ENCODE measurements around the gene SPRYD3.

SPRYD3 gene

DNA sequence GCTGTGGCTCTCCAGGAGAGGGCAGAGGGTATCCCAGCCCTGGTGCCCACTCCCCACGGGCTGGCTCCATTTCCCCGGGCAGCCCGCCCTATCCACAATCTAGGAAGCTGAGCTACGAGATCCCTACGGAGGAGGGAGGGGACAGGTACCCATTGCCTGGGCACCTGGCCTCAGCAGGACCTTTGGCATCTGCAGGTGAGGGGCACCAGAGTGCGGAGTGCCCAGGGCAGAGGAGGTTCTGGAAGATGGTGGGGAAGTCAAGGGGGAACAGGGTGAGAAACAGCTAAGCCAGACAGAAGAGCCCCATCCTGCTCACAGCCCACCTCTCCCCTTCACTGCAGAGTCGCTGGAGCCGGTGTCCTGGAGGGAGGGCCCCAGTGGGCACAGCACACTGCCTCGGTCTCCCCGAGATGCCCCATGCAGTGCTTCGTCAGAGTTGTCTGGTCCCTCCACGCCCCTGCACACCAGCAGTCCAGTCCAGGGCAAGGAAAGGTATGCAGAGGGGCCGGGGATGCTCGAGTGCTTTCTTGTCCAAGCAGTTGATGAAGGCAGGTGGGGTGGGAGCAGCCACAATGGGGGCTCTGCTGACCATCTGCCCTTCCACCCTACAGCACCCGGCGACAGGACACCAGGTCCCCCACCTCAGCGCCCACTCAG, 19.0 kb downstream of the SPRYD3 start:
- Histone ChIP-seq H3K27me3 (ENCODE audit: low read depth, low read length) (peaks cover 3% of the 10 kb centered on the region; the same call in 1 of the 2 replicates), H3K27ac (ENCODE audit: low read length) (no peak overlapping the region), H4K20me1 (ENCODE audit: insufficient read depth, low read length) (no peaks in the 10 kb centered on the region), H3K4me3 (ENCODE audit: low read length) (no peak overlapping the region), H2AFZ (ENCODE audit: low read depth, low read length) (no peak overlapping the region), H3K4me1 (ENCODE audit: low read length) (no peaks in the 10 kb centered on the region), H3K9me3 (ENCODE audit: insufficient read depth, low read length) (no peaks in the 10 kb centered on the region), H3K79me2 (ENCODE audit: low read length) (no peaks in the 10 kb centered on the region), H3K4me2 (ENCODE audit: low read length) (no peak overlapping the region), H3K36me3 (replicated peaks; ENCODE audit: low read depth, low read length) (no peaks in the 10 kb centered on the region), H3K9ac (ENCODE audit: low read length) (no peak overlapping the region)
- TF ChIP-seq EZH2phosphoT487 (IDR thresholded peaks at IDR 0.05; ENCODE audit: low read depth), result no peak
- TF ChIP-seq, protein P1, sequence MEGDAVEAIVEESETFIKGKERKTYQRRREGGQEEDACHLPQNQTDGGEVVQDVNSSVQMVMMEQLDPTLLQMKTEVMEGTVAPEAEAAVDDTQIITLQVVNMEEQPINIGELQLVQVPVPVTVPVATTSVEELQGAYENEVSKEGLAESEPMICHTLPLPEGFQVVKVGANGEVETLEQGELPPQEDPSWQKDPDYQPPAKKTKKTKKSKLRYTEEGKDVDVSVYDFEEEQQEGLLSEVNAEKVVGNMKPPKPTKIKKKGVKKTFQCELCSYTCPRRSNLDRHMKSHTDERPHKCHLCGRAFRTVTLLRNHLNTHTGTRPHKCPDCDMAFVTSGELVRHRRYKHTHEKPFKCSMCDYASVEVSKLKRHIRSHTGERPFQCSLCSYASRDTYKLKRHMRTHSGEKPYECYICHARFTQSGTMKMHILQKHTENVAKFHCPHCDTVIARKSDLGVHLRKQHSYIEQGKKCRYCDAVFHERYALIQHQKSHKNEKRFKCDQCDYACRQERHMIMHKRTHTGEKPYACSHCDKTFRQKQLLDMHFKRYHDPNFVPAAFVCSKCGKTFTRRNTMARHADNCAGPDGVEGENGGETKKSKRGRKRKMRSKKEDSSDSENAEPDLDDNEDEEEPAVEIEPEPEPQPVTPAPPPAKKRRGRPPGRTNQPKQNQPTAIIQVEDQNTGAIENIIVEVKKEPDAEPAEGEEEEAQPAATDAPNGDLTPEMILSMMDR (IDR thresholded peaks at IDR 0.05; ENCODE audit: low read depth, low read length), result no peak

DNA sequence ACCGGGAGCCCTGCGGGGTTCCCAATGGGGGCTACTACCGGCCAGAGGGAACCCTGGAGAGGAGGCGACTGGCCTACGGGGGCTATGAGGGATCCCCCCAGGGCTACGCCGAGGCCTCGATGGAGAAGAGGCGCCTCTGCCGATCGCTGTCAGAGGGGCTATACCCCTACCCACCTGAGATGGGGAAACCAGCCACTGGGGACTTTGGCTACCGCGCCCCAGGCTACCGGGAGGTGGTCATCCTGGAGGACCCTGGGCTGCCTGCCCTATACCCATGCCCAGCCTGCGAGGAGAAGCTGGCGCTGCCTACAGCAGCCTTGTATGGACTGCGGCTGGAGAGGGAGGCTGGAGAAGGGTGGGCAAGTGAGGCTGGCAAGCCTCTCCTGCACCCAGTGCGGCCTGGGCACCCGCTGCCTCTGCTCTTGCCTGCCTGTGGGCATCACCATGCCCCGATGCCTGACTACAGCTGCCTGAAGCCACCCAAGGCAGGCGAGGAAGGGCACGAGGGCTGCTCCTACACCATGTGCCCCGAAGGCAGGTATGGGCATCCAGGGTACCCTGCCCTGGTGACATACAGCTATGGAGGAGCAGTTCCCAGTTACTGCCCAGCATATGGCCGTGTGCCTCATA, 19.6 kb downstream of the SPRYD3 start:
- Histone ChIP-seq H3K27me3 (ENCODE audit: low read depth, low read length) (peaks cover 6% of the 10 kb centered on the region; the same call in 1 of the 2 replicates), H2AFZ (ENCODE audit: low read depth, low read length) (no peak overlapping the region), H3K27ac (ENCODE audit: low read length) (no peak overlapping the region), H3K79me2 (ENCODE audit: low read length) (no peaks in the 10 kb centered on the region), H3K9ac (ENCODE audit: low read length) (no peak overlapping the region), H4K20me1 (ENCODE audit: insufficient read depth, low read length) (no peaks in the 10 kb centered on the region), H3K4me3 (ENCODE audit: low read length) (no peak overlapping the region), H3K9me3 (ENCODE audit: insufficient read depth, low read length) (no peaks in the 10 kb centered on the region), H3K36me3 (replicated peaks; ENCODE audit: low read depth, low read length) (no peaks in the 10 kb centered on the region), H3K4me1 (ENCODE audit: low read length) (no peaks in the 10 kb centered on the region), H3K4me2 (ENCODE audit: low read length) (no peak overlapping the region)
- TF ChIP-seq, protein P1 (IDR thresholded peaks at IDR 0.05; ENCODE audit: low read depth, low read length), result no peak
- no peak for TF ChIP-seq EZH2phosphoT487 (IDR thresholded peaks at IDR 0.05; ENCODE audit: low read depth)

DNA sequence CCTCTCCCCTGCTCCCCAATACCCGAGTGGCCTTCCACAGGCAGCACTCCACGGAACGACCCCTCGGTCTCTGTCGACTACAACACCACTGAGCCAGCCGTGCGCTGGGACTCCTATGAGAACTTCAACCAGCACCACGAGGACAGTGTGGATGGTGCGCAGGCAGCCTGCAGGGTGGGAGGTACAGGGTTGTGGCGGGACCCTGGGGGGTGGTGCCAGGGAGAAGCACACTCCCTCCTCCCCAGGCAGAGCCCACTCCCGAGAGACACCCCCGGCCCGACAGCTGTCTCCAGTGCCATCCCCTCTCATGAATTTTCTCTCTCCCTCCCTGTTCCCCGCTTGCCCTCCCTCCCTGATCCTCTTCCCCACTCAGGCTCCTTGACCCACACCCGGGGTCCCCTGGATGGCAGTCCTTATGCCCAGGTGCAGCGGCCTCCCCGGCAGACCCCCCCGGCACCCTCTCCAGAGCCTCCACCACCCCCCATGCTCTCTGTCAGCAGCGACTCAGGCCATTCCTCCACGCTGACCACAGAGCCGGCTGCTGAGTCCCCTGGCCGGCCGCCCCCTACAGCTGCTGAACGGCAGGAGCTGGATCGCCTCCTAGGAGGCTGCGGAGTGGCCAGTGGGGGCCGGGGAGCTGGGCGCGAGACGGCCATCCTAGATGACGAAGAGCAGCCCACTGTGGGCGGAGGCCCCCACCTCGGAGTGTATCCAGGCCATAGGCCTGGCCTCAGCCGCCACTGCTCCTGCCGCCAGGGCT, 20.3 kb downstream of the SPRYD3 start:
- Histone ChIP-seq H4K20me1 (ENCODE audit: insufficient read depth, low read length) (no peaks in the 10 kb centered on the region), H2AFZ (ENCODE audit: low read depth, low read length) (no peak overlapping the region), H3K9me3 (ENCODE audit: insufficient read depth, low read length) (no peaks in the 10 kb centered on the region), H3K27me3 (ENCODE audit: low read depth, low read length) (peaks cover 6% of the 10 kb centered on the region; the same call in 1 of the 2 replicates), H3K4me3 (ENCODE audit: low read length) (no peak overlapping the region), H3K4me2 (ENCODE audit: low read length) (no peak overlapping the region), H3K27ac (ENCODE audit: low read length) (no peak overlapping the region), H3K4me1 (ENCODE audit: low read length) (no peaks in the 10 kb centered on the region; the same call in 1 of the 2 replicates), H3K36me3 (replicated peaks; ENCODE audit: low read depth, low read length) (no peaks in the 10 kb centered on the region), H3K9ac (ENCODE audit: low read length) (no peak overlapping the region), H3K79me2 (ENCODE audit: low read length) (no peaks in the 10 kb centered on the region)
- no peak for TF ChIP-seq EZH2phosphoT487 (IDR thresholded peaks at IDR 0.05; ENCODE audit: low read depth)
- TF ChIP-seq, protein P1 (IDR thresholded peaks at IDR 0.05; ENCODE audit: low read depth, low read length), result no peak
